Esophagus muscularis mucosa (tissue), 4 donors: ENCODE results near the gene SMIM14. TPM values are rescaled to one million over a fixed set of nuclear protein-coding genes. Genes with fewer than 3 reads are reported as not detected.

ENCODE experiments used
- DNase-seq: peaks from one replicate; pipeline ENCODE4 v3.0.0-alpha.2; 2017; ENCODE audit errors: extremely low spot score
- H3K27ac ChIP-seq, 4 donors: fragments of 200-600 bp; sonication (generic); replicated peaks in 1 of 4; 1 replicate in 3 of 4; 2 replicates in 1 of 4; pipeline ENCODE4 v1.5.1; 2016 to 2019; ENCODE audit warnings: mild to moderate bottlenecking in 1 of 4
- H3K27me3 ChIP-seq, 4 donors: fragments of 200-600 bp; sonication (generic); one replicate each; pipeline versions ENCODE4 v1.5.1 to v1.6.0; 2016 to 2019
- H3K36me3 ChIP-seq, 4 donors: fragments of 200-600 bp; sonication (generic); one replicate each; pipeline ENCODE4 v1.5.1; 2016 to 2019
- H3K4me1 ChIP-seq, 4 donors: fragments of 200-600 bp; sonication (generic); one replicate each; pipeline ENCODE4 v1.5.1; 2016 to 2019
- H3K4me3 ChIP-seq, 4 donors: fragments of 200-600 bp; sonication (generic); 1 replicate in 2 of 4; 2 replicates in 2 of 4; pipeline ENCODE4 v1.5.1; 2016 to 2019; ENCODE audit warnings: mild to moderate bottlenecking in 4 of 4, moderate library complexity in 1 of 4
- H3K9me3 ChIP-seq, 4 donors: fragments of 200-600 bp; sonication (generic); 1 replicate in 3 of 4; 2 replicates in 1 of 4; pipeline ENCODE4 v1.5.1; 2016 to 2019
- CTCF ChIP-seq, 3 experiments: fragments of 200-600 bp in 2 of 3; fragments of 450-650 bp in 1 of 3; sonication (generic) in 2 of 3; IDR thresholded peaks; one replicate each; pipeline ENCODE4 v1.5.1; 2017 to 2019; ENCODE audit warnings: antibody characterized with exemption in 3 of 3, mild to moderate bottlenecking in 2 of 3, moderate library complexity in 1 of 3
- EP300 ChIP-seq: sonication (generic); formaldehyde crosslinking; IDR thresholded peaks from one replicate; pipeline ENCODE4 v1.6.1; 2017; ENCODE audit warnings: antibody characterized with exemption
- POLR2A ChIP-seq: fragments of 450-650 bp; IDR thresholded peaks from one replicate; pipeline ENCODE4 v1.6.1; 2017; ENCODE audit warnings: antibody characterized with exemption, moderate library complexity, mild to moderate bottlenecking, low read depth
- POLR2AphosphoS5 ChIP-seq, 2 donors: sonication (generic); formaldehyde crosslinking; IDR thresholded peaks; one replicate each; pipeline ENCODE4 v1.6.1; 2017; ENCODE audit warnings: antibody characterized with exemption in 2 of 2
- WGBS: methylation state at CpG from one replicate; pipeline ENCODE4 v1.1.5; 2018; 5-methylcytosine and 5-hydroxymethylcytosine counted together
- intact Hi-C: fragments of 100-400 bp; cut with DNase I; formaldehyde crosslinking; loops from one replicate; pipeline ENCODE4 v1.15.1; 2023
- total RNA-seq, 4 donors: library from RNA; depleted of rRNA; stranded (reverse); fragments of >200 nt; gene quantifications; one replicate each; pipeline versions ENCODE4 v1.1.0 to v1.2.1, GENCODE V29; 2016

The SMIM14 gene
- total RNA-seq, 4 donors from 2014 or later, result 27.3 to 39.0 (median 29.6) TPM

DNA sequence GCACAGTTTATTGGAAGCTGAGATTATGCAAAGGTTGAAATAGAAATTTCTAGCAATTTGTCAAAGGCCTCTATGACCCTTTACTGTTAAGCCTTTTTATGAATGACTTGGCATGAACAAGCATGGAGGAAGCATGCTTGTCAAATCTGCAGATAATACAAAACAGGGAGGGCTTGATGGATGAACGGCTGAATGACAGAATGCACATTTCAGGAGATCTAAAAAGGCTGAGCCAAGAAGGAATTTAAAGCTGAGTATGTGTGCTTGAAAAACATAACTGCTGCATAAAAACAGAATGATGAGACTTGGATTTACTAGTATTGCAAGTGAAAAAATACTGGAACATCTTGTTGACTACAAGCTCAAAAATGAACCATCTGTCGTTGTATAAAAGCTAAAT is 30.2 kb upstream of the SMIM14 start:
- Histone ChIP-seq H3K4me1 (no peaks in the 10 kb centered on the region), H3K4me3 (no peak overlapping the region), H3K9me3 (no peaks in the 10 kb centered on the region), H3K27me3 (no peaks in the 10 kb centered on the region), H3K36me3 (no peaks in the 10 kb centered on the region), H3K27ac (no peak overlapping the region)
- no peak for DNase-seq
- TF ChIP-seq POLR2A, result no peak
- no peak for TF ChIP-seq POLR2AphosphoS5 (IDR thresholded peaks at IDR 0.05)
- no peak for TF ChIP-seq CTCF (IDR thresholded peaks at IDR 0.05)
- TF ChIP-seq EP300, result no peak
- 57% methylated on average over 2 of the region's 2 CpGs for WGBS
- intact Hi-C loops, result no loop called here

GRCh38 chr4:39667706-39668105 is 29.0 kb upstream of the SMIM14 start:
- H3K27ac ChIP-seq, result no peak overlapping the region
- H3K36me3 ChIP-seq, result no peaks in the 10 kb centered on the region
- no peak overlapping the region for H3K4me3 ChIP-seq
- TF ChIP-seq POLR2AphosphoS5 (IDR thresholded peaks at IDR 0.05), result no peak
- TF ChIP-seq CTCF (IDR thresholded peaks at IDR 0.05), result no peak
- TF ChIP-seq POLR2A, result no peak
- TF ChIP-seq EP300, result no peak
- no peaks in the 10 kb centered on the region for H3K9me3 ChIP-seq
- 61% methylated on average over 1 of the region's 1 CpG for WGBS
- intact Hi-C loops, result no loop called here
- no peaks in the 10 kb centered on the region for H3K27me3 ChIP-seq
- no peak for DNase-seq
- H3K4me1 ChIP-seq, result no peaks in the 10 kb centered on the region

DNA sequence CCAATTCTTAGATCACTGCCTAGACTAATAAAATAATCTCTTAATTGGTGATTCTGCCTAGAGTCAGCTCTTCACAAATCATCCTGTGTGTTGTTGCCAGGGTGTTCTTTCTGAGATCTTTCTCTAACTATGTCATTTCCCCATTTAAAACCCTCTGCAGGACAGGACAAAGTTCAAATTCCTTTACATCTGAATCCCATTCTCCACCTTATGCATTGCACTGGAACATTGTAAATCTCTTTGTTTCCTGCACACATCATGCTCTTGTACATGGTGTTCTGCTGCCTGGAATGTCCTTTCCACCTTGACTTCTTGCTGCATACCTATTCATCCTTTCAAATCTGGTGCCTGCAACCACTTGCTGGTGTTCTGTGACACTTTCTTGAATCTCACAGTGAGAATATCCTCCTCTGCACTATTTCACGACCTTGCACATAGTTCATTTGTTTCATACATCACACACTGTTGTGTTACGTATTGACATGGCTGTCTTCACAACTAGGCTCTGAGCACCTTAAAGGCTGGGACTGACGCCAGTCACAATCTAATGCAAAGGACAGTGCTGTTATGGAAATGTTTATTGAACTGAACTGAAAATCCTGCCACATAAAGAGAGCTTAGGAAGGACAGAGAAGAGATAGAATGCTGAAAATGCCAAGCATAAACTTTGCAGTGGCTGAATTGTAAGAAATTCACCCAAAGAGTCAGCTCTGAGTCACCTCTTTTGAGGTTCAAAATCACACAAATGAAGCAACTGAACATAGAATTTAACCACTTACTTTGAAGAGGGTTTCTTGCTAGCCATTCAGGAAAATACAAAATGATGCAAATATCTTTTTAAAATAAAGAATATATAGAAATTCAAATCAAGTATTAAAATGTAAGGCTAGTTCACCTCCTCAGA is 26.4 kb upstream of the SMIM14 start:
- no peak overlapping the region for H3K27ac ChIP-seq
- H3K36me3 ChIP-seq, result no peaks in the 10 kb centered on the region
- 65% methylated on average over 3 of the region's 3 CpGs for WGBS
- no peaks in the 10 kb centered on the region for H3K4me1 ChIP-seq
- no peaks in the 10 kb centered on the region for H3K27me3 ChIP-seq
- intact Hi-C loops, result no loop called here
- H3K9me3 ChIP-seq, result no peaks in the 10 kb centered on the region
- TF ChIP-seq POLR2A, result no peak
- no peak for TF ChIP-seq CTCF (IDR thresholded peaks at IDR 0.05)
- no peak for TF ChIP-seq POLR2AphosphoS5 (IDR thresholded peaks at IDR 0.05)
- no peak for DNase-seq
- H3K4me3 ChIP-seq, result no peak overlapping the region

DNA sequence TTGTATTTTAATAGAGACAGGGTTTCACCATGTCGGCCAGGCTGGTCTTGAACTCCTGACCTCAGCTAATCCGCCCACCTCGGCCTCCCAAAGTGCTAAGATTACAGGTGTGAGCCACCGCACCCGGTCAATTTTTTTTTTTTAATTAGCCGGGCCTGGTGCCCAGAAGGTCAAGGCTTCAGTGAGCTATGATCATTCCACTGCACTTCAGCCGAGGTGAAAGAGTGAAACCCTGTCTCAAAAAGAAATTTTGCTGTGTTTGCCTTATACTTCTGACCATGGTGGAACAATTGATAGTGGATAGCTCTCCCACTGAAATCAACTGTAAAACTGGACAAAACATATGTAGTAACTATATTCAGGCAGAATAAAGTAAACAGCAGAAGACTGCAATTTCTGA is 24.0 kb upstream of the SMIM14 start:
- no peak overlapping the region for H3K4me3 ChIP-seq
- no peak for TF ChIP-seq POLR2A
- TF ChIP-seq POLR2AphosphoS5 (IDR thresholded peaks at IDR 0.05), result no peak
- TF ChIP-seq EP300, result no peak
- TF ChIP-seq CTCF (IDR thresholded peaks at IDR 0.05), result no peak
- DNase-seq, result no peak
- 89% methylated on average over 7 of the region's 7 CpGs for WGBS
- H3K4me1 ChIP-seq, result no peaks in the 10 kb centered on the region
- no peaks in the 10 kb centered on the region for H3K9me3 ChIP-seq
- intact Hi-C loops, result no loop called here
- no peak overlapping the region for H3K27ac ChIP-seq
- H3K27me3 ChIP-seq, result no peaks in the 10 kb centered on the region
- no peaks in the 10 kb centered on the region for H3K36me3 ChIP-seq
